IPS-18c (cell line): ENCODE measurements around the gene PRX.
"Not testable (repeated sequence)": the region's sequence is repeated elsewhere in the genome, so short reads cannot be mapped to it uniquely, and the experiment has no call there.

Experiments used
- H3K4me3 ChIP-seq: 2 replicates; pipeline ENCODE4 v1.7.0; 2013; ENCODE audit warnings: low read depth, mild to moderate bottlenecking, low read length, moderate library complexity; ENCODE audit not compliant: insufficient read depth
- H3K9me3 ChIP-seq: one replicate; pipeline ENCODE4 v1.6.1; 2013; ENCODE audit warnings: mild to moderate bottlenecking, low read length, moderate library complexity; ENCODE audit not compliant: control insufficient read depth, insufficient read depth

Gene PRX

GRCh38 chr19:40443131-40443999 lies 30.2 kb upstream of the PRX start:
- Histone ChIP-seq H3K4me3 (peak overlapping the region; percentile 82), H3K9me3 (no peaks in the 10 kb centered on the region)

GRCh38 chr19:40442328-40443130 lies 29.4 kb upstream of the PRX start:
- H3K9me3 ChIP-seq, result no peaks in the 10 kb centered on the region
- H3K4me3 ChIP-seq, result peak overlapping the region; percentile 37; the same call in 1 of the 2 replicates

GRCh38 chr19:40441719-40442253 lies 28.6 kb upstream of the PRX start:
- Histone ChIP-seq H3K4me3 (no peak overlapping the region), H3K9me3 (no peaks in the 10 kb centered on the region)

GRCh38 chr19:40438284-40438683 lies 25.1 kb upstream of the PRX start:
- Histone ChIP-seq H3K9me3 (no peaks in the 10 kb centered on the region), H3K4me3 (no peak overlapping the region)

GRCh38 chr19:40433391-40434216 lies 20.4 kb upstream of the PRX start:
- H3K4me3 ChIP-seq, result peak overlapping the region; percentile 47
- no peaks in the 10 kb centered on the region for H3K9me3 ChIP-seq

GRCh38 chr19:40432760-40433159 lies 19.6 kb upstream of the PRX start:
- not testable (repeated sequence) for H3K9me3 ChIP-seq, H3K4me3 ChIP-seq

- no peak overlapping the region for H3K4me3 ChIP-seq
Observed at GRCh38 chr19:40431698-40432097, 18.5 kb upstream of the PRX start.

GRCh38 chr19:40430242-40430641 lies 17.1 kb upstream of the PRX start:
- not testable (repeated sequence) for H3K4me3 ChIP-seq

More at GRCh38 chr19:40431698-40432097, 18.5 kb upstream of the PRX start:
- no peaks in the 10 kb centered on the region for H3K9me3 ChIP-seq

GRCh38 chr19:40428197-40428596 lies 15.0 kb upstream of the PRX start:
- H3K9me3 ChIP-seq, H3K4me3 ChIP-seq: not testable (repeated sequence)

More at GRCh38 chr19:40430242-40430641, 17.1 kb upstream of the PRX start:
- not testable (repeated sequence) for H3K9me3 ChIP-seq

- Histone ChIP-seq H3K4me3 (peak within 1 kb of the TSS; percentile 83), H3K9me3 (peaks cover 4% of the 10 kb centered on the region)
Observed at GRCh38 chr19:40425450-40426287, 12.5 kb upstream of the PRX start, which contains the start of gene SERTAD1. Gene SERTAD1, minus strand, starts transcription at chr19:40425992. Its CDS starts 2,446 bp downstream, at chr19:40423546.

GRCh38 chr19:40424637-40425449 lies 11.7 kb upstream of the PRX start:
- Histone ChIP-seq H3K9me3 (peaks cover 4% of the 10 kb centered on the region), H3K4me3 (peak overlapping the region; percentile 83)

- H3K4me3 ChIP-seq, result no peak overlapping the region
- peaks cover 4% of the 10 kb centered on the region for H3K9me3 ChIP-seq
Observed at GRCh38 chr19:40423938-40424337, 10.8 kb upstream of the PRX start.

- peaks cover 4% of the 10 kb centered on the region for H3K9me3 ChIP-seq
- H3K4me3 ChIP-seq, result no peak overlapping the region; the same call in 1 of the 2 replicates
Observed at GRCh38 chr19:40422748-40423566, 9.8 kb upstream of the PRX start.

GRCh38 chr19:40421993-40422747 lies 9.0 kb upstream of the PRX start:
- Histone ChIP-seq H3K4me3 (no peak overlapping the region; the same call in 1 of the 2 replicates), H3K9me3 (peaks cover 4% of the 10 kb centered on the region)
